GM19035 (cell line): ENCODE results near the gene LGI1.
"Not testable (repeated sequence)": the region's sequence is repeated elsewhere in the genome, so short reads cannot be mapped to it uniquely, and the experiment has no call there.

Source experiments
- ATAC-seq: cut with Tn5 transposase; IDR thresholded peaks from one replicate; pipeline ENCODE4 v1.9.1; 2021; ENCODE audit not compliant: unreplicated experiment

Gene LGI1

DNA sequence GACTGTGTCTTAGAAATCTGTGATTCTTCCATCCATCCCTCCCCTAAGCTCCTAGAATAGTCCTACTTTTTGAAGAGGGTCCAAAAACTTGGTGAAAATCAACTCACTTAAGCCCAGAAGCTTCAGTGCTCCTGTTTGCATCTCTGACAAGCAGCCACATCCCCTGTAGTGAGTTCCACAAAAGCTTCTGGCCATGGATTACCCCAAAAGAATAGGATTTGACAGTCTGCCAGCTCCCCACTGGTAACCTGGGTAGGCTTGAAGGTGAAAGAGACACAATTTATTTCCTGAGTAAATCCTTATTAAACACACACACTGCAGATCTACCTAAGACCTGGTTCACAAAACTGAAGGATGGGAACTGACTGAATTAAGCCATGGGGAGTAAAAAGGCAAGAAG, 46.5 kb downstream of the LGI1 start:
- ATAC-seq = no peak

DNA sequence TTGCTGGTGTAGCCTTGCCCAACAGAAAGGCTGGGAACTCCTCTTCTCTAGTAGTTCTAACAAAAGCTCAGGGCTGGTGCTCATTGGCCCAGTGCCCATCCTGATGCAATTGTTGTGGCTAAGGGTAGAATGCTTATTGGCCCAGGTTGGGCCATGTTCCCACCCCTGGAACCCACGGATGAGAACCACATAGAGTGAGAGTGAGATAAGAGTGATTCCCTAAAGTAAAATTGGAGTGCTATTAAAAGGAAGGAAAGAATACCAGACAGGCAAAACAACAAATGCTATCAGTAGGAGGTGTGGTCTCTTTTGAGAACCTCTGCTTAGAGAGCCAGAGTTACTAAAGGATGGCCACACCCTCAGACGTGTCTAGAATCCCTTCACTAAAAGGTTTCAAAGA, 49.2 kb downstream of the LGI1 start:
- ATAC-seq = no peak

DNA sequence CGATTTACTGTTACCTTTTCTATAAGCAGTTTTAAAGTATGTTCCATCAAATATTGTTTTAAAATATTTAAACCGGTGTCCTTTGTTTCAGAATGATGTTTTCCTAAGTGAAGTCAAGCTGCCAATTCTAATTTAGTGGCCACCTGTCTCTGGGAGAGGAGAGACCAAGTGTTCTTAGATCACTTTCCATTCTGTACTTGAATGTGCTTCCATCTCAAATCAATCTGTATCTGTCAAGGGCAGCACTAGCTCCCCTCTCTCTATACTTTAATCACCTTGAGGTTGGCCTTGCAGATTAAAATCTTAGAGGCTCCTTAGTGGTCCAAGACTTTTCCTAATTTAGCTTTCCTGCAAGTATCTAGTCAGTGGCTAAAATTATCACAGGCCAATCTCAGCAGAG, 49.6 kb downstream of the LGI1 start:
- no peak for ATAC-seq

DNA sequence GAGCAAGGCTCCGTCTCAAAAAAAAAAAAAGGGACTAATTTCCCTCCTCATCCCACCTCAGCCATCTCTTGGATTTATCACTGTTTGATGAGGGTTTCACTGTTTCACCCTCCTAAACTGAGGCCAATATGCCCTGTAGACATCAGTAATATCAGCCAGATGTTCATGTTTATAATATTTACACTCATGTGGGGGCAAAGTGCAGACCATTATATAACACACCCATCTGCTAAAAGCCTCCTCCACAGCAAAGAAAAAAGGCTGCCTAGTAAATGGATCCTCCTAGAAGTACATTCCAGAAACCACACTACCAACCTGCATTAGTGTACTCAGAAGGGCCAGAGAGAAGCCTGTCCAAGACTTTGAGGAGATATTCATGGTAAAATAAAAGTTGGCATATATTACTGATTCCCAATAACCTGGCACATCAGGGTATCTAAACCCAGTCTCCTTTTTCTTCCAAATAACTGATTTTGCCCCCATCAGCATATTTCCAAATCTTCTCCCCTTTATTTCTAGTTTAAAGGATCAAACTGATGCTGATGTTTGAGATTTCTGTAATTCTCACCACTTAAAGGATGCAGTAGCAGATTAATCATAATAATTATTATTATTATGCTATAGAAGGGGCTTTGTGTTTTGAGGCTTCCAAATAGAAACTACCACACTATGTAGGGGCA, 55.1 kb downstream of the LGI1 start:
- ATAC-seq = no peak

DNA sequence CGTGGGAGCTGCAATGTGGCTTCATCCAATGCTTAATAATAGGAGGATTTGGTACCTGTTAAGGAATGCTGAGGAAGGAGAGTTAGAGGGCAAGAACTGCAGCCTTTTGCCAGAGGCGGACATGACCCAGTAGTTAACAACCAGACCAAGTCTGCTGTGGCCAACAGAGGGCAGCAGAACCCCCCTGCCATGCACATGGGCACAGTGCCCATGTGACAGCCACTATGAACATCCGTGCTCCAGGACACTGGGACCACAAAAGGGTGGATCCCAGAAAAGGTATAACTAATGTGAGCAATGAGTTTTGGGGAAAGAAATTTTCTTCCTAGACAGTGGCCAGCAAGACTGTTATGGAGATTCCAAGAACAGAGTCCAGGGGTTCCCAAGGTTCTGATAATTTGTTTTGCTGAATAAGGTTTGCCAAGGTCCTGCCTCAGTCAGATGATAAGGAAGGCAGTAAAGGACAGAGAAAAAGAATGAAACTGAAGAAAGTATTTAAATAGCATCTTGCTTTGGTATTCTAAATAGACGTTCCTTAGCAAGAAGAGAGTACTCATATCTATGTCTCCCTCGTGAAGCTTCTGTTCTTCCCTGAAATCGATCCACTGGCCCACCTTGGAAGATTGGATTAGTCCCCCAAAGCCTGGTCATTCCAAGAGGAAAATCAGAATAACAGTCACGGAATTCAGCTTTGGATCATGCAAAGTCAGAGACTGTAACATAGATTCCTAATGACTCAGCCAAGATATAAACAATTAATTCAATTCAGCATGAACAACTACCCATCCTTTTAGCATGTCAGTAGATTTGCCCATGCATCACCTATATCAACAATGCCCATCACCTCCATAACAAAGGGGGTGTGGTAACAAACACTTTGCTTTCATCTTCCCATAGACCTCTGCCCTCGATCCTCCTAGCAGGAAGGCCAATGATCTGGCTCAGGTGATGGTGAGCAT, 56.0 kb downstream of the LGI1 start:
- peak; percentile 52 for ATAC-seq

DNA sequence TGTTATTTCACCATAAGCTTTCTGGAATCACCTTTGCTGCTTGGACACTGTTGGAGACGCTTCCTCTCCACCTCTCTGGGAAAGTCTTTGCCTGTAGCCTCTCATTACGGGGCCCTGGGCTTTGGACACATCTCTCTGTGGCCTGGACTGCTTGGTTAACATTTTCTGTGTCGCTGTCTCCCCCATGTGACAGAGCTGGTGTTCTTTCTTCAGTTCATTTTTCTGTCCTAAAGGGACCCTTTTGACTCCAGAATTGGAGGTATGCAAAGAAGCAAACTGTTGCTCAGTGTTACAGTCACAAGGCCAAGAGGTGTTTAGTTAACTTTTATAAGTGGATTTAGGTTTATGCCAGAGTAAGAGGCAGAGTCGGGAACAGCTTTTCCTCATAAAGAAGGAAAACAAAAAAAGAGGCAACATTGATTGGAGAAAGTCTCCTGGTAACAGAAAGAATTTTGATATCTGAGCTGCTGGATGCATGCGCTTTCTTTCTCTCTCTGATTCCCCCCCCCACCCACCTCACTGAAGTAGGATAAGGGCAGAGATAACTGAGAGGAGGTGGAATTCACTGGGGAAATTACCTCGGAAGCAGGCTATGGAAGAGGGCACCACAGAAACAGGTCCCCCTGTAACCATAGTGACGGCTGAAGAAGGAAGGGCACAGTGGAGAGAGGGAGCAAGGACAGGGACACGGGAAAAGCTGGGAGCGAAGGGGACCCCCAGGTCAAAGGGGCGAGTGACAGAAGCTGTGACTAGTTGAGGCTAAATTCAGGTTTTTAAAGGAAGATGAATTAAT, 57.8 kb downstream of the LGI1 start:
- no peak for ATAC-seq

DNA sequence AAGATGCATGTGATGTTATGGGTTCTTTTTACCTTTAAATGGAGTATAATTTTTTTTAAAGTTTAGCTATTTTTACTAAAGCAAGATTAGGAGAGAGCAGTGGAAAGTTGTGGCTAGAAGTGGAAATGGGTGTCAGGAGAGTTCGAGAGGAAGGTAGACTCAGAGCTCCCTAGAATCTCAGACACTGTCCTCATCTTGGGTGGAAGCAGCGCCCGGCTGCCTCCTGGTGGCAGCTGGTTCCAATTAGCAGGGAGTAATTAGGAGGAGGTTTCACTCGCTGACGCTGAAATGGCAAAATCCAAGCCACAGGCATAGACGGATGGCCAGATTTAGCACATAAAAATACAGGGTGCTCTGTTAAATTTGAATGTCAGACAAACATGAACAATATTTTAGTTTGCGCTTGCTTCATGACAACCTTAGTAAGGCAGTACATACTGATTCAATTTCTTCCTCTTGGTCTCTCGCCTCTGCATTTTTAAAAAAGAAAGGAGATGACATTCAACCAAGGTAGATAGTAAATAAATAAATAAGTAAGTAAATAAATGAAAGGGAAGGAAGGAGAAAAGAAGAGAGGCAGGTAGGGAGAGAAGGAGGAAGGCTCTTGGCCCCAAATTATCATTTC, 58.5 kb downstream of the LGI1 start:
- ATAC-seq = peak; percentile 50

DNA sequence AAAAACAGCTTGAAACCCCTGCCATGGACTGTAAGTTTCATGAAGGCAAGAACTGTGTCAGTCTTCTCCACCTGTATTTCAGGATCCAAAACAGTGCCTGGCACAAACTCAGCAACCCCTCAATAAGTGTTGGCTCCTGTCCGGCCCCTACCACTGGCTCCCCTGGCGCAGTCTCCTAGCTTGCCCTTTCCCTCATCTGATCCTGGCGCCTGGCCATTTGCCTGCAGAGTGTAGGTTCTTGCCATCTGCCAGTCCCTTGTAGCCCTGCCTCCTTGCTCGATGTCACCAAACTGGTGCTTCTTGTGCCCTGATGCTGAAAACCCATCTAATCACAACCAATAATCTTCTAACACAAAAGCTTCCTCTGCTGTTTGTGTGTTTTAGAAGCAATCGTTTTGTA, 60.4 kb downstream of the LGI1 start:
- no peak for ATAC-seq

DNA sequence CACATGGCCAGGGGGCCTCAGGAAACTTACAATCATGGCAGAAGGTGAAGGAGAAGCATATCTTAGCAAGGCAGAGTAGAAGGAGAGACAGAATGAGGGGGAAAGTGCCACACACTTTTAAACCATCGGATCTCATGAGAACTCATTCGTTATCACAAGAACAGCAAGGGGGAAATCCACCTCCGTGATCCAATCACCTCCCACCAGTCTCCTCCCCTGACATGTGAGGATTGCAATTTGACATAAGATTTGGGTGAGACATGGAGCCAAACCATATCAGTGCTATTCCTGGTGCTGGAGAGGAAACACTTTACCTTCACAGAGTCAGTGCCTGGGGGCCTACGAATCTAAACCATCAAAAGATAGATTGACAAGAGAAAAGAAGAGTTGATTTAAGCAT, 61.8 kb downstream of the LGI1 start:
- ATAC-seq = no peak

DNA sequence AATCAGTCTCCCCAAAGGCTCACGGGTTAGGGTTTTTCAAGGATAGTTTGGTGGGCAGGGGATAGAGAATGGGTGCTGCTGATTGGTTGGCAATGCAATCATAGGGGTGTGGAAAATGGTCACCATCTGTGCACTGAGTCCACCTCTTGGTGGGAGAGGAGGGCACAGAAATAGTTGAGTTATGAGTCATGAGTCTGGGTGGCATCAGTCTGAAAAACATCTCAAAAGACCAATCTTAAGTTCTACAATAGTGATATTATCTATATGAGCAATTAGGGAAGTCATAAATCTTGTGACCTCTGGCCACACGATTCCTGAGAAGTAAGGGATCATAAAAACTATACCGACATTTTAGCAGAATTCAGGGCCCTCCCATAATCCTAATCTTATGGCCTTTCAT, 62.7 kb downstream of the LGI1 start:
- ATAC-seq = no peak

DNA sequence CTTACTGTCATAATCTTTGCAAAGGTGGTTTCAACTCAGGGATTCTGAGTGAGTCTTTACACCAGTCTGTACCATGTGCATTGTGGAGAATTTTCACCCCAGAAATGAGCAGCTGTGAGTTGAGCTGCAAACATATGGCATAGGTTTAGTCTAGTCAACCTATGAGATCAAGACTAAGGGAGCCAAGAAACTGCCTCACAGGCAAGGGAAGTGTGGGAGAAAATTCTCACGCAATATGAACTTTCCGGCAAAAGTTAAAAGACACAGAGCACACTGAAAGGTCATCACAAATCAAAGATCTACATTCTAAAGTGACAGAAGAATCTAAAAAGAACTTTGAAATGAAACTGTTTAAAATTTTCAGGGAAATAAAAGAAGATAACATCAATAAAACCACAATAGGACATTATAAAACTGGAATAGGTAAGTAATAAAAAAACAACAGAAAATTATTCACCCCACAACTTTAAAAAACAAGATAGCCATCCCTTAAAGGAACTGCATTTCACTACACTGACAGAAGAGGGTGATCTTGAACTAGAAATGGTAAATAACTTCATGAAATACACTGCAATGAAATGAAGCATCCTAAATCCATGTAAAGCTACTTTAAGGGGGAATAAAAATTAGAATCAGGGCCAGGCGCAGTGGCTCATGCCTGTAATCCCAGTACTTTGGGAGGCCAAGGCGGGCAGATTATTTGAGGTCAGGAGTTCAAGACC, 63.5 kb downstream of the LGI1 start:
- ATAC-seq = no peak

DNA sequence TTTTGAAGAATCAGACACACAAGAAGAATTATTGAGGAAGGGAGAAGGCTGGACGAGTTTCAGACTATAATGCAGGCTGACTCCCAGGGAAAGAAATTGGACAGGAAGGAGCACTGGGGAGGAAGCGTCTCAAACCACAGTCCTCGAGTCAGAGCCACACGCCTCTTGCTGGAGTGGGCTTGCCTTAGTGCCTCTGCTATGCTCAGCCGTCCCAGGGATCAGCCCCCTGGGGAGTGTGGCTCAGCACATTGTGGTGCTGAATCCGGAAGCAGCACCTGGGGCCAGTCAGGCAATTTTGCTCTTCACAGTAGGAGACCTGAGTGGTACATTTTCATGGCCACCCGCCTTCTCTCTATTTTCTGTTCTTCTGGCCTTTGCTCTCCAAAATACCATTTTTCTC, 68.6 kb downstream of the LGI1 start:
- ATAC-seq = no peak

DNA sequence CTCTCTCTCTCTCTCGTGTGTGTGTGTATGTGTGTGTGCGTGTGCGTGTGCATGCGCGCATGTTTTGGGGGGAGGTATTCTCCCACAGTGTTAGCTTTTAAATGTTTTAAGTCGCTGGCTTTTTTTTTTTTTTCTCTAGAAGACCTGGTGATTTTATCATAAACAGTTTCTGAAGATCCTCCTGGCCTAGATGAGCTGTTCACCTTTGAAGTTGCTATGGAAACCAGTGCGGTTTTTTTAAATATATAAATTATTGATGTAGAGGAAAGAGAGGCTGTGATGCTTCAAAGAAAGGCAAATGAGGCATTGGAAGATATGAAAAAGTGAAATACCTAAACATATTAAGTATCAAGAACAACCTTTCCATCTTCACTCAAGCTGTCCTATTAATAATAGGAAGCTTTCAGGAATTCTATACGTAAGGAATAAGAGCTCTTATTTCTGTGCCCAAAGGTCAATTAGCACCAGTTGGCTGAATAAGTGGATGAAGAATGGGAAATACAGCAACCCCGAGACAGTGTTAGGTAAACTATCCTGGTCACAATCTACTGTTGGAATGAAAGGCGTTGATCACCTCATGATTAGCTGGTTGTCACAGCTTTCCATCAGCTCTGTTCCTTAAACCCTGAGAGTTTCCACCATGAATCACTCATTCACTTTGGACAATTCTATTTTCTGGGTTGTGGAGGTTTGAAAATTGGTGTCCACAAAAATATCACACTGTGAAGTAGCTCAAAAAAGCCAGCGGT, 69.5 kb downstream of the LGI1 start:
- ATAC-seq = no peak

DNA sequence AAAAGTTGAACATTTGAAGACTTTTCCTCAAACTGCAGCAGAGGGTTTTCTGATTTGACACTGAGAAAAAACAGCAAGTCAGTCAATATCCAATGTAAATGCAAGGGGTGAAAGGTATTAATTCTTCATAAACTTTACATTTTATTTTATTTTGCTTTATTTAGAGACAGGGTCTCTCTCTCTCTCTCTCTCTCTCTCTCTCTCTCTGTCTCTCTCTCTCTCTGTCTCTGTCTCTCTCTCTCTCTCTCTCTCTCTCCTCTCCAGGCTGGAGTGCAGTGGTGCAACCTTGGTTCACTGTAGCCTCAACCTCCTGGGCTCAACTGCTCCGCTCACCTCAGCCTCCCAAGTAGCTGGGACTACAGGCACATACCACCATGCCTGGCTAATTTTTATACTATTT, 73.3 kb downstream of the LGI1 start:
- ATAC-seq = not testable (repeated sequence)

DNA sequence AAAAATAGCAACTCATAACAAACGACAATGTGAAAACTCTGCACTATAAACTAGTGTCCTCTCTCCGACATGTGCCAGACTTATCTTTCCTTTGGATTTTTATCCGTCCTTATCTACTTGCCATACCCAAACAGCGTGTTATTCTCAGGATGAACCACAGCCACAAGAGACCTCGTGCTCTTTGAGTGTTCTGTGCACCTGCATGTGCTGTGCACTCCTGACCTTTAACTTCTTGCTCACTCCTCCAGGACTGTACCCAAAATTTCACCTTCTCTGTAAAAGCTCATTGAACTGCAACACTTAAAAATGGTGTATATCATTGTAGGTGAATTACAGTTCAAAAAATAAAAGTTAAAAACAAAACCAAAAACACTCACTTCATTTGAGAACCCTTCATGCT, 78.0 kb downstream of the LGI1 start:
- no peak for ATAC-seq

DNA sequence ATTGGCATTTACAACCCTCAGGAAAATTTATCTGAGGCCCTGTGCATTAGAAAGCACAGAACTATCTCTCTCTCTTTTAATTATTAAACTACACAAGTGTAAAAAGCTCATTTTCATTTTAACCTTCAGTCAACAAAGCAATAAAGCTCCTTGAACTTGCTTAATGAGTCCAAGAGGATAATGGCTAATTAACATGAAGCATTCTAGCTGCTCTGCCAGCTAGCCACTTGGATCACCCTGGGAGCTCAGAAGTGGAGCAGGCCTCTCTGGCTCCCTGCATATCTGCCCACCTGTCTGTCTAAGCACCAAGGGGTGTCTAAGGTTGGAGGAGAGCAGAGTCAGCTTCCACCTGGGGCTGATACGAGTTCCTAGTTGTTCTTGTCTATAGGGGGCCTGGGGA, 80.1 kb downstream of the LGI1 start:
- ATAC-seq = no peak

DNA sequence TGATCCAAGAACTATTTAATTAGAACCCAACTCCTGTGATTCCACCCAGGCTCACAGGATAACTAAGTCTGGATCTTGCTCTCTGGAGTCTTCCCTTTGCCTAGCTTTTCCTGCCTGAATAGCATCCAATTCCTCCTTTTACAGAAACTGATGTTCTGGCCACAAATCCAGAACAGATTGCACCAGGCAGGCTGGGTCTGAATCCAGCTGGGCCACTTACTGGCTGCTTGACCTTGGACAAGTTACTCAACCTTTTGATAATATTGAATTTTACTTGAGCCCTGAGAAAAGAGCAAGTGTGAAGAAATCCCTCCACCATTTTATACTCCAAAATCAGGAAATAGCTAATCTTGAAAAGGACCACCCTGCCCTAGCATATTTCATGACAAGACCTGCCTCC, 80.5 kb downstream of the LGI1 start:
- no peak for ATAC-seq

DNA sequence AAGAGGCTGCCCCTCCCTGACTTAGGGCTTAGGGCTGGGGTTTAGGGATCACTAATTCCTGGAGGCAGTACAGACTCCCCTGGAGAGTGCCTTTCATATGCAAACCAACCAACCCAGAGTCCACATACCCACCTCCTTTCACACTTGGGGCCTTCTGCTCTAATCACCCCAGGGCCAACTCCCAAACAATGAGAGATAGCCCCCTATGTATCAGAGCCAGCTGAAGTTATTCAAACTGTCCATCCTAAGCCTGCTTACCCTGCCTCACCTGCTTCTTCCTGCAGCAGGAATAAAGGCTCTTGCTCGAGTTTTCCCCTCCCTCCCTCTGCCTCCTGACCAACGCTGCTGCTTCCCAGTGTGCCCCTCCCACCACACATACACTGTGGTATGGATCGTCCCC, 84.2 kb downstream of the LGI1 start:
- no peak for ATAC-seq

DNA sequence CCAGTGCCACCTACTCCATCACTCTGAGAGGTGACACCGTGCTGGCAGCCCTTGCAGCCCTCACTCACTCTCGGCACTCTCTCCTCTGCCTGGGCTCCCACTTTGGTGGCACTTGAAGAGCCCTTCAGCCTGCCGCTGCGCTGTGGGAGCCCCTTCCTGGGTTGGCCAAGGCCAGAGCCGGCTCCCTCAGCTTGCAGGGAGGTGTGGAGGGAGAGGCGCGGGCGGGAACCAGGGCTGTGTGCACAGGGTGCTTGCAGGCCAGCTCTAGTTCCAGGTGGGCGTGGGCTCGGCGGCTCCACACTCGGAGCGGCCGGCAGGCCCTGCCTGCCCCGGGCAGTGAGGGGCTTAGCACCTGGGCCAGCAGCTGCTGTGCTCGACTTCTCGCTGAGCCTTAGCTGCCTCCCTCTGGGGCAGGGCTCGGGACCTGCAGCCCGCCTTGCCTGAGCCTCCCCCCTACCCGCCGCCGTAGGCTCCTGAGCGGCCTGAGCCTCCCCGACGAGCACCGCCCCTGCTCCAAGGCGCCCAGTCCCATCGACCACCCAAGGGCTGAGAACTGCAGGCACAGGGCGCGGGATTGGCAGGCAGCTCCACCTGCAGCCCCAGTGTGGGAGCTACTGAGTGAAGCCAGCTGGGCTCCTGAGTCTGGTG, 87.4 kb downstream of the LGI1 start:
- no peak for ATAC-seq
